GM19043 (cell line): Measurements from ENCODE around the gene CSF1.

Experiments used
- ATAC-seq: cut with Tn5 transposase; IDR thresholded peaks from one replicate; pipeline ENCODE4 v1.9.1; 2021; ENCODE audit warnings: low read depth; ENCODE audit not compliant: unreplicated experiment

Gene CSF1

DNA sequence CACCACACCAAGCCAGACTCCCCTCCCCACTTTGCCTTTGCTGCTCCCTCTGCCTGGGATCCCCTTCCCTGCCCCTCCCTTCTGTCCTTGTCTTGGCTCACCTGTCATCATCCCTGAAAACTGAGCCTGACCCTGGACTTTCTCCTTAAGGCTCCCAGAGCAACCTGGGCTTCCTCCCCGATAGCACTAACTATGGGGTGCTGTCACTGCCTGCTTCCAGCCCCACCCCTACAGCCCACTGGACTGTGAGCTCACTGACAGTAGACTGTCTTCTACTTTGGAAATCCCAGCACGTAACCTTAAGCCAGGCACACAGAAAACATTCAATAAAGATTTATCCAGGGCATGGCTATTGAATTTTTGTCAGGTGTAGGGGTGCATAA is 9.5 kb upstream of the CSF1 start:
- no peak for ATAC-seq

- ATAC-seq: no peak
Observed at GRCh38 chr1:109901524-109902145, 9.0 kb upstream of the CSF1 start.

GRCh38 chr1:109902204-109902985 is 8.3 kb upstream of the CSF1 start:
- ATAC-seq: no peak

GRCh38 chr1:109903376-109903930 is 7.2 kb upstream of the CSF1 start:
- ATAC-seq: no peak

- ATAC-seq: no peak
Observed at GRCh38 chr1:109904105-109904817, 6.4 kb upstream of the CSF1 start.

DNA sequence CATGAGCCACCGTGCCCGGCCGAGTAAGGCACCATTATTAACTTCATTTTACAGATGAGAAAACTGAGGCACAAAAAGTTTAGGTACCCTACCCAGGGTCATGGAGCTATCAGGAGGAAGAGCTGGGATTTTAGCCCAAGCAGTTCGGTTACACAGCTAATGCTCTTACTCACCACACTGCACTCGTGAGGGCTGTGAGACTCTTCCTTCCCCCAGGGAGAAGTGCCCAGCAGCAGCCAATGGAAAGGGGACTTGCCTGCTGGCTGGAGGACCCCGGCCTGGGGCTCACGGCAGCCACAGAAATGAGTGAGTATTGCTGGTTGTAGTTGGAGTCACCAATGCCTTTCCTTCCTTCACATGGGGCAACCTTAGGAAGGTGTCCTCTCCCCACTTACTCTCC is 5.2 kb upstream of the CSF1 start:
- no peak for ATAC-seq

DNA sequence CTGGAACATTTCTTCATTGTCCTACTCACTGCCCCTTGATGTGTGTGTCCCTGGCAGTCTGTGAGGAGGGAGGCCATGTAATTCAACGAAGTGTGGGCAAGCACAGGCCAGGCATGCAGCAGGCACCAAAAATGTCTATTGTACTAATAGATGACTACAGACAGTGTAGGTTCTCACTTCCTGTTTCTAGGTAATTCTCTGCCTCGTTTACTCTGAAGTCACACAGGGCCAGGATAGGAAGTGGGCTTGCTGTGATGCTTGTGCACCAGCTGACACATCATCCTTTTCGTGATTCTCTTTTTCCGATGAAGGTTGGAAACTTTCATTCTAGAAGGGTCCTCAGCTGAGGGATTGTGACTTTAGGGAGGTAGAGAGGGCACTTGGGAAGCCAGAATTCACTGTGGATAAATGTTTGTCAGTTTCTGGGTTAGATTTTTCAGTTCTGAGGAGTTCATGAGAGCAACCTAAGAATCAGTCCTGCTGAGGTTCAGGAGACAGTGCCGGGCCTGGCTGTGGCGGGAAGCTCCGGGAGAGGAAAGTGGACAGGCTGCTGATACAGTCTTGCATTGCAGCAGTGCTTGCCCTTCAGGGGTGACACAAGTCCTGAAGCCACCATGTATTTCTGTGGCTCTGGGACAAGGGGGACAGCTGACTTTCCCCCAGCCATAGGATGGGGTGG is 4.3 kb upstream of the CSF1 start:
- peak; percentile 93 for ATAC-seq

- ATAC-seq: no peak
Observed at GRCh38 chr1:109906839-109907180, 3.8 kb upstream of the CSF1 start.

- no peak for ATAC-seq
Observed at GRCh38 chr1:109907190-109907774, 3.4 kb upstream of the CSF1 start.

DNA sequence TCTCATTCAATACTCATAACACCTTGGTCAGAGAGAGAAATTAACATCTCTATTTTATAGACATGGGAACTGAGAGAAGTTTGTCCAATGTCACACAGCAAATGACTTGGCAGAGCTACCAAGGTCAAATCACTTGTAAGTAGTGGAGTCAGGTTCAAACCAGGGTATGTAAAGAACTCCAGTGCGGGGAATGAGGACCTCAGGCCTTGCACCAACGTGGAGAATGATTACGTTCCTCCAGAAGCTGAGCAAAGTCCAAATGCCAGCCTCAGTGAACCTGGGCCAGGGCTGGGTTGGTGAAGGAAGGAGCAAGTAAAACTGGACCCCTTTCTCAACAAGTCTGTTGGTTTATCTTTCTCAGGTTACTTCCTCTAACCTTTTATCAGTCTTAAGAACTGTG is 1.8 kb upstream of the CSF1 start:
- no peak for ATAC-seq

- ATAC-seq: no peak
Observed at GRCh38 chr1:109909561-109909960, 1.1 kb upstream of the CSF1 start.

DNA sequence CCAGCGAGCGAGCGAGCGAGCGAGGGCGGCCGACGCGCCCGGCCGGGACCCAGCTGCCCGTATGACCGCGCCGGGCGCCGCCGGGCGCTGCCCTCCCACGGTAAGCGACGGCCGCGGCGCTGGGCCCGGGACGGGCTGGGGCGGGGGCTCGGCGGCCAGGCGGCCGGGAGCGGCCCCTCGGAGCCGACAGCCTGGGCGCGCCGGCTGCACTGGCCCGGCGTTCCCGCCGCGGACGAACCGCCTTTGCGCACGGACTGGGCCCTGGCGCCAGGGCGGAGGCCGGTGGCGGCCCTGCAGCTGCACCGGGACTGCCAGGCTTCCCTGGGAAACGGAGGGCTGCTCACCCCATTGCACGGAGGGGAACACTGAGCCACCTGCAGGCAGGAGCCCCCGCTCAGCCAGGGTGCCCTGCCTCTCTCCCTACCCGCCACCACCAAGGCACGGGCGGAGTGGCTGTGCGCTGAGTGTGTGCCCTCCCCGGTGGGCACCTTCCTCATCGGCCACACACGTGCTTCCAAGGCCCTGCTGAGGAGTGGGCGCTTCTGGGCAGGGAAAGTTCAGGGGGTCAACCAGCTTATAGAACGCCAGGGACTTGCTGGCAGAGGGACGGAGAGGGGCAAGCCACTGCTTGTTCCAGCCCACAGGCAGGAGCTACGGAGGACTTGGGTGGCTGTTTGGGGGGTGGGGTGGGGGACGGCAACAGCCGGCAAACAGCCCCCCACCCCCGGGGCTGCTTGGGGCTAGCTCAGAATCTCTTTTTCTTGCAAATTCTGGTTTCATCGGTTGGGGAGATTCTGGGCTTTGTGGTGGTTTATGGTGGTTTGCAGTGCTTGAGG is 532 bp downstream of the CSF1 start:
- no peak for ATAC-seq

DNA sequence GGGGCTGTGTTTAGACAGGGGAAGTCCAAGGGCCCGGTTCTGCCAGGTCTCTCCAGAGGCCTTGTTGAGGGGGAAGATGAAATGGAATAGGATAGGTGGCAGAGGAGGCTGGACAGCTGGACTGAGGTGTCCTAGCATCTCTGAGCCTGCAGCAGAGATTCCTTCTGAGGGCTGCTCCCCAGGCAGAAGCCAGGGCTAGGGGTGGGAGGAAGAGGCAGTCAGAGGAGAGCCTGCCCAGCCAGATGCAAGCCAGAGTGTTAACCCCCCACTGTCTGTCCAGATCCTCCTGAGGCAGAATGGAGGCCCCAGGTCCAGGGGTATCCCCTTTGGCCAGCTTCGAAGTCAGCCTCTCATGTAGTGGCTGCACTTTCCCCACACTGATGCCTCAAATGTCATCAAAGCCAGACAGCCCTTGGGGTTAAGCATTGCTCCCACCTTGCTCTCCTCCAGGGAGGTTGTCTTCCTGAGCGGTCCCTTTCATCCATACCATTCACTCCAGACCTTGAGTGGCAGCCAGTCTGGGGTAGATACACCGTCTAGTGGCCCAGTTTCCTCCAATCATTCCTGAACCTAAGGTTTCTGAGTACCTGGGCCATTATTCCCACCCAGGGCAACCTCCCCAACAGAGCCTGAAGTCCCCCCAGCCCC is 1.7 kb downstream of the CSF1 start:
- ATAC-seq: no peak

DNA sequence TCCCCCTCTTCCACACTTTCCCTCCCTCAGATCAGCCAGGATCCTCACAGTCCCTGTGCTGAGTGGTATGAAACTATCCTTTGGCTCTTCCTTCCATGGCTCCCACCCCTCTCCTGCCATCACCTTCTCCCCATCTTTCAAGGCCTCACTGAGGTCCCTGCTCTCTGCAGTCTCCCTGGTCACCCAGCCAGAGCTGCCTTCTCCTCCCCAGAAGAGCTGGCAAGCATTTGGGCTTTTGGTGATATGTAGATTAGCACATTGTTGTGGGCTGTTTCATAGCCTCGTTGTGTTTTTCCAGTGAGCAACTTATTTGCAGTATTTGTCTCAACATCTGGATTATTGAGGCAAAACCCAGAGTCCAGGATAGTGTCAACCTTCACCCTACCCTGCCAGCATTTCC is 2.2 kb downstream of the CSF1 start:
- ATAC-seq: no peak

DNA sequence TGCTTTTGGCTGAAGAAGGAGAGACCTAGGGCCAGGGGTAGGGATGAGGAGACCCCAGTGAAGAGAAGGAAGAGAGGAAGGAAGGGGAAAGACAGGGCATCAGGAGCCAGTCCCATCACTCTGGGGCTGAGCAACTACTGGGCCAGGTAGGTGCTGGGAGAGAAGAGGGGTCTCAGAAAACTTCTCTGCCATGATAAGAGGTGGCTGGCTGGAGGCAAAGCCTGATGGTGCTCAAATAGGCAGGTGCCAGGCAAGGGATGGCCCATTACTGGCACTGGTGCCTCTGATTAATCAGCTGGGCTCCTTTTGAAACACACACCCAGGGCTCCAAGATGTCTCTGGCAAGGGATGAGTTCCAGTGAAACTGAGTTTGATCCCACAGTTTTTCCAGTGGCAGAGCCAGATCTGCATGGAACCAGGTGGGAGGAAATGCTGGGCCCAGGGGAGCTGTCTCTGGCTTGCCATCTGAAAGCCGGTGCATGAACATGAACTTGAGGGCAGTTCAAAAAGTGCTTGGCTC is 2.8 kb downstream of the CSF1 start:
- no peak for ATAC-seq

DNA sequence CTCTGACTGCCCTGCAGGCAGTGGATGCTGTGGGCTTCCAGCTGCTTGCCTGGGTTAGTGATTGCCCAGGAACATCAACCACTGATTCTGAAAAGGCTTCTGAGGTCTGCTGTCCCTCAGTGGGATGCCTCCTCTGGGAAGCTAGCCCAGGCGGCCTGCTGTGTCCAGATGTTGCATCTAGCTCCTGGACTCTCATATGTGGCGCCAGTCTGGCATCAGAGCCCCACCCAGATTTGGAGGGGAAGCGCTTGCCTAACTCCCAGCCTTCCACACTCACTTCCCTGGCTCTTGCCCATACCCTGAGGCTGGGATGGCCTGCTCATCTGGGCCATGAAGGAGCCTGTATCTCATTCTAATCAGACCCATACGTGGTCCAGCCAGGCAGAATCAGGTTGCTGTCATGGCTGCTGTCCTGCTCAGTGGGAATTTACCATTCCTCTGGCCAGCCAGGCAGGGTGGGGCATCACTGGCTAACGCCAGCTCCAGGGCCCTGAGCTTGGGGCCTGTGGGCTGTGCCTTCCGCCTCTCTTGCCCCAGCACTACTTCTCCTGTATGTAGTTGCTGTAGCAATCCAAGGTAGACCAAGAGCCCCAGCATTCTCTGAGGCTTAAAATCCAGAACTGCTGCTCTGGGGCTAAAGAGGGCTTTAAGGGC is 4.1 kb downstream of the CSF1 start:
- no peak for ATAC-seq

GRCh38 chr1:109917051-109917767 is 6.6 kb downstream of the CSF1 start:
- no peak for ATAC-seq
